Chondrocyte (in vitro differentiated cells): Measurements from ENCODE around the gene XRCC3. TPM values are rescaled to one million over a fixed set of nuclear protein-coding genes. Genes with fewer than 3 reads are reported as not detected.

Experiments used
- DNase-seq: peaks from one replicate; pipeline ENCODE4 v3.0.0; 2021; ENCODE audit warnings: mixed read lengths, low spot score
- H3K27ac Mint-ChIP-seq: one replicate; pipeline ENCODE4 v1.8.0; 2021; ENCODE audit warnings: mild to moderate bottlenecking, moderate library complexity, mixed read lengths; ENCODE audit not compliant: unreplicated experiment
- H3K27me3 Mint-ChIP-seq: 2 replicates; pipeline ENCODE4 v1.8.0; 2021; ENCODE audit warnings: low read depth, mixed read lengths
- H3K36me3 Mint-ChIP-seq: 2 replicates; pipeline ENCODE4 v1.8.0; 2021; ENCODE audit warnings: low read depth, mixed read lengths
- H3K4me1 Mint-ChIP-seq: 2 replicates; pipeline ENCODE4 v1.8.0; 2021; ENCODE audit warnings: low read depth, mild to moderate bottlenecking, mixed read lengths
- H3K4me3 Mint-ChIP-seq: one replicate; pipeline ENCODE4 v1.8.0; 2021; ENCODE audit warnings: mild to moderate bottlenecking, moderate library complexity, mixed read lengths; ENCODE audit not compliant: unreplicated experiment
- H3K9me3 Mint-ChIP-seq: 2 replicates; pipeline ENCODE4 v1.8.0; 2021; ENCODE audit warnings: low read depth, mixed read lengths
- total RNA-seq: library from RNA; stranded (reverse); gene quantifications from 3 replicates; pipeline ENCODE4 v1.2.1, GENCODE V29; 2021
- TF ChIP-seq, protein P1 (sequence below): fragments of 200-600 bp; sonication (generic); IDR thresholded peaks from 2 replicates; pipeline ENCODE4 v1.5.0; 2021; ENCODE audit warnings: antibody characterized with exemption, mild to moderate bottlenecking, moderate library complexity

The XRCC3 gene
- total RNA-seq, 1 donor from 2014 or later, result 3.4 TPM

DNA sequence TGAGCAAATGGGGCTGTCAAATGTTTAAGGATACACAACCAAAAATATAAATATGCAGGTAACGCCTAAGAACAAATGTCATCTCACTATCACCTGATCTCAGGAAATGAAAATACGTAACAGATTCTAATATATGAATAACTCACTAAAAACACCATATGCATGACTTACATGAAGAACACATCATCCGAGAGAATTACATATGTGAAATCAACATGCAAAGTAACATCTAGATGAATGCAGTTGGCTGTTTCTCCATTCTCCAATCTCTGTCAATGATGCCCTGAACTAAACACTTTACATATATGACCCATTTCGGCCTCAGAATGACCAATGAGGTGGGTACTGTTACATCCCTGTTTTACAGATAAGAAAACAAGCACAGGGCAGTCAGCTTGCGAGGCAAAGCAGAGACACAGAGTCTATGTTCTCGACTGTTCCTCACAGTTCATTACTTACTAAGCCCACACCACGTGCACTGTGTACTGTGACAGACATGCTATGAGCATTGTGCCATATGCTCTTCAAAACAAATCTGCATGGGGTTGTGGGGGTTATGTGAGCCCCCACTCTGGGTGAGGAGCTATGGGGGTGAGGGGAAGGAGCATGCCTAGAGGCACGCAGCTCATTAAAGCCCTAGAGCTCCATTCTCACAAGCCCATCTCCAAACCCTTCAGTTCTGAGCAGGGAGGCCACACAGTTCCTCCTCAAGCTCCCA lies 43.0 kb upstream of the XRCC3 start:
- Mint-ChIP-seq H3K36me3 (no peaks in the 10 kb centered on the region), H3K9me3 (no peaks in the 10 kb centered on the region), H3K4me3 (no peak overlapping the region), H3K4me1 (peaks cover 7% of the 10 kb centered on the region), H3K27me3 (no peaks in the 10 kb centered on the region), H3K27ac (no peak overlapping the region)
- TF ChIP-seq, protein P1, sequence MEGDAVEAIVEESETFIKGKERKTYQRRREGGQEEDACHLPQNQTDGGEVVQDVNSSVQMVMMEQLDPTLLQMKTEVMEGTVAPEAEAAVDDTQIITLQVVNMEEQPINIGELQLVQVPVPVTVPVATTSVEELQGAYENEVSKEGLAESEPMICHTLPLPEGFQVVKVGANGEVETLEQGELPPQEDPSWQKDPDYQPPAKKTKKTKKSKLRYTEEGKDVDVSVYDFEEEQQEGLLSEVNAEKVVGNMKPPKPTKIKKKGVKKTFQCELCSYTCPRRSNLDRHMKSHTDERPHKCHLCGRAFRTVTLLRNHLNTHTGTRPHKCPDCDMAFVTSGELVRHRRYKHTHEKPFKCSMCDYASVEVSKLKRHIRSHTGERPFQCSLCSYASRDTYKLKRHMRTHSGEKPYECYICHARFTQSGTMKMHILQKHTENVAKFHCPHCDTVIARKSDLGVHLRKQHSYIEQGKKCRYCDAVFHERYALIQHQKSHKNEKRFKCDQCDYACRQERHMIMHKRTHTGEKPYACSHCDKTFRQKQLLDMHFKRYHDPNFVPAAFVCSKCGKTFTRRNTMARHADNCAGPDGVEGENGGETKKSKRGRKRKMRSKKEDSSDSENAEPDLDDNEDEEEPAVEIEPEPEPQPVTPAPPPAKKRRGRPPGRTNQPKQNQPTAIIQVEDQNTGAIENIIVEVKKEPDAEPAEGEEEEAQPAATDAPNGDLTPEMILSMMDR, result no peak
- DNase-seq, result no peak

DNA sequence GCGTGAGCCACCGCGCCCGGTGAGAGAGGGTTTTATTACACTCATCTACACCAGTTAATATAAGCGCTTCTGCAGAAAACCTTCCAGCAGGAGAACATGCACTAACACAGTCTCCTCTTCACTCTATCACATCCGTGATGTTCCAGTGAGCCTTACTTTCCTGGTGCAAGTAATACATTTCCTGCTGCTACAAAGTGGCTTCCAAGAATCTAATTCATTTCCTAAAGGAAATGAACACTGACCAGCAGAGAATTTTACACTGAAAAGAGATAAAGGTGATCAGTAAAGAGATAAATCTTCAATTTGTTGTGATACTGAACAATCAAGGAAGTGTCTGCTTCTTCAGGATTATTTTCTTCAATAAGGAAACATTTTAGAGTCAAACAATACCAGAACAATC lies 39.8 kb upstream of the XRCC3 start:
- no peaks in the 10 kb centered on the region for H3K4me1 Mint-ChIP-seq
- no peaks in the 10 kb centered on the region for H3K36me3 Mint-ChIP-seq
- TF ChIP-seq, protein P1, result no peak
- no peak for DNase-seq
- H3K9me3 Mint-ChIP-seq, result no peaks in the 10 kb centered on the region
- no peak overlapping the region for H3K4me3 Mint-ChIP-seq
- no peak overlapping the region for H3K27ac Mint-ChIP-seq
- no peaks in the 10 kb centered on the region for H3K27me3 Mint-ChIP-seq

DNA sequence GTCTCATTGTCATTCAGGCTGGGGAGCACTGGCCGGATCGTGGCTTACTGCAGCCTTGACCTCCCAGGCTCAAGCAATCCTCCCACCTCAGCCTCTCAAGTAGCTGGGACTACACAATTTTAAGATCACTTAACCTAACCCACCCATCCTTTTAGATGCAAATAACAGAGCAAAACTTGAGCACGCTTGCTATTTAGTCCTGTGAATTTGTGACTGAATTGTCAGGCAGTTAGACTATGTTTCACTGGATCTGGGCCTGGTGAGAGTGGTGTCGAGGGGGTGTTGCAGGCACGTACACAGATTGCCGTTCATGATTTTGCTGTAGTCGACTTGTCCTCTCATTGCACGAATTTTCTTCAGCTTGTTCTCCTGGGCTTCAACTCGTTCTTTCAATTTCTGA lies 38.5 kb upstream of the XRCC3 start:
- Mint-ChIP-seq H3K9me3 (no peaks in the 10 kb centered on the region), H3K27me3 (no peaks in the 10 kb centered on the region), H3K4me3 (no peak overlapping the region), H3K4me1 (no peaks in the 10 kb centered on the region), H3K36me3 (peaks cover 3% of the 10 kb centered on the region), H3K27ac (no peak overlapping the region)
- TF ChIP-seq, protein P1, result no peak
- no peak for DNase-seq

DNA sequence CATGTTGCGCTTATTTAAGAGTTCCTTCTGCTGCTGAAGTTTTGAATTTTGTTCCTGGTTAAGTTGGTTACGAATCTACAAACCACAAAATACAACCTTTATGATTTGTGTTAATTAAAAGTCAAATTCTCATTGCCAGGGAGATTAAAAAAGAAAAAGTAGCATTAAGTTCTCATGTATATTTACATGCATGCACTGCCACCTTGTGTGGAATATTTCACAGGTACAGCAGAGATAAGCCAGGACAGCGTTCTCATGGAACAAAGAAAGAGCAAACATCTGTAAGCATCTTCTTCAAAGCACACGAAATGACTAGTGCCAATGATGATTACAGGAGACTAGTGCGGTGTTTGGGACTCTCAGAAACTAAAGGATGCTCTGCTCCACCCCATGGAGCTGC lies 34.6 kb upstream of the XRCC3 start:
- TF ChIP-seq, protein P1, result peak; percentile 50
- Mint-ChIP-seq H3K36me3 (peaks cover 4% of the 10 kb centered on the region), H3K27ac (no peak overlapping the region), H3K4me3 (no peak overlapping the region), H3K27me3 (no peaks in the 10 kb centered on the region), H3K4me1 (no peaks in the 10 kb centered on the region), H3K9me3 (no peaks in the 10 kb centered on the region)
- DNase-seq, result no peak

DNA sequence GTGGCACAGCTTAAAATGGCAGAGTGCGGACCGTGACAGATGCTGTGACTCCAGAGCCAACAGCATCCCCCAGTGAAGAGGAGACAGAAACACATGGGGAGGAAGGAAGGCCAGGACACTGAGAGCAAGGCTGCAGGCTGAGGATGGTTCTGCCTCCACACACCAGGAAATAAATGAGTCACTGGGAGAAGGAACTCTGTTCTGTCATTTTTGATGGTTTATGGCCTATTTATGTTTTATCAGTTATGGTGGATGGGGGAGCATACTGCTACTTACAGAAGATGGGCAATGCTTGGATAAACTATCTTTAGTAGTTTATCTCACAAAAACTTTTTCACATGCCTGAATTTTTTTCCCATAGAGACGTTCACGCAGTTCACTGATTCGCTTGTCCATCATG lies 34.2 kb upstream of the XRCC3 start:
- Mint-ChIP-seq H3K27me3 (no peaks in the 10 kb centered on the region), H3K27ac (no peak overlapping the region), H3K36me3 (peaks cover 4% of the 10 kb centered on the region), H3K4me1 (no peaks in the 10 kb centered on the region), H3K9me3 (no peaks in the 10 kb centered on the region), H3K4me3 (no peak overlapping the region)
- TF ChIP-seq, protein P1, result no peak
- no peak for DNase-seq
